Spleen (tissue), 13 donors: Measurements from ENCODE around the gene LRRC10B. TPM values are rescaled to one million over a fixed set of nuclear protein-coding genes. Genes with fewer than 3 reads are reported as not detected.
"Not testable (repeated sequence)": the region's sequence is repeated elsewhere in the genome, so short reads cannot be mapped to it uniquely, and the experiment has no call there.

Experiments
- DNase-seq: peaks from one replicate; pipeline ENCODE4 v3.0.0-alpha.2; 2020
- H3K27ac ChIP-seq, 8 donors: fragments of 200-600 bp; sonication (generic) in 7 of 8; 1 replicate in 4 of 8; 2 replicates in 4 of 8; pipeline versions ENCODE4 v1.5.0 to v1.8.0; 2016 to 2021; ENCODE audit warnings: inconsistent platforms in 4 of 8, mild to moderate bottlenecking in 4 of 8, moderate library complexity in 1 of 8
- H3K27me3 ChIP-seq, 7 donors: fragments of 200-600 bp; sonication (generic) in 6 of 7; replicated peaks in 1 of 7; 1 replicate in 4 of 7; 2 replicates in 3 of 7; pipeline versions ENCODE4 v1.5.0 to v1.8.0; 2016 to 2021; ENCODE audit warnings: inconsistent platforms in 3 of 7, mild to moderate bottlenecking in 1 of 7
- H3K36me3 ChIP-seq, 6 donors: fragments of 200-600 bp; sonication (generic) in 5 of 6; 1 replicate in 4 of 6; 2 replicates in 2 of 6; pipeline versions ENCODE4 v1.5.0 to v1.8.0; 2016 to 2021; ENCODE audit warnings: inconsistent platforms in 2 of 6
- H3K4me1 ChIP-seq, 6 donors: fragments of 200-600 bp; sonication (generic) in 5 of 6; 1 replicate in 3 of 6; 2 replicates in 3 of 6; pipeline versions ENCODE4 v1.5.0 to v1.8.0; 2016 to 2021; ENCODE audit warnings: inconsistent platforms in 3 of 6
- H3K4me3 ChIP-seq, 8 donors: fragments of 200-600 bp; sonication (generic) in 7 of 8; 1 replicate in 4 of 8; 2 replicates in 4 of 8; pipeline versions ENCODE4 v1.5.0 to v1.8.0; 2016 to 2021; ENCODE audit warnings: inconsistent platforms in 4 of 8, mild to moderate bottlenecking in 4 of 8, moderate library complexity in 2 of 8
- H3K9me3 ChIP-seq, 8 donors: fragments of 200-600 bp; sonication (generic) in 7 of 8; 1 replicate in 4 of 8; 2 replicates in 4 of 8; pipeline versions ENCODE4 v1.5.0 to v1.8.0; 2016 to 2021; ENCODE audit warnings: inconsistent platforms in 4 of 8
- CTCF ChIP-seq, 11 experiments: fragments of 200-600 bp in 7 of 11; fragments of 450-650 bp in 4 of 11; sonication (generic) in 4 of 11; IDR thresholded peaks in 8 of 11; conservative IDR thresholded peaks in 3 of 11; 1 replicate in 7 of 11; 2 replicates in 4 of 11; pipeline versions ENCODE4 v1.4.0 to v1.8.0; 2016 to 2021; ENCODE audit warnings: antibody characterized with exemption in 11 of 11, inconsistent platforms in 4 of 11, mild to moderate bottlenecking in 1 of 11
- POLR2A ChIP-seq, 3 donors: fragments of 450-650 bp; IDR thresholded peaks; one replicate each; pipeline ENCODE4 v1.5.1; 2017; ENCODE audit warnings: antibody characterized with exemption in 3 of 3, mild to moderate bottlenecking in 1 of 3
- POLR2AphosphoS5 ChIP-seq, 3 donors: sonication (generic); formaldehyde crosslinking; IDR thresholded peaks; one replicate each; pipeline ENCODE4 v1.5.1; 2017; ENCODE audit warnings: antibody characterized with exemption in 3 of 3
- WGBS, 5 donors: extraction: QIAGEN DNeasy Blood & Tissue Kit in 3 of 5; methylation state at CpG; one replicate each; pipeline versions ENCODE4 v1.1.5 to v1.1.7; 2013 to 2018; 5-methylcytosine and 5-hydroxymethylcytosine counted together
- intact Hi-C: fragments of 100-400 bp; cut with DNase I; formaldehyde crosslinking; loops from one replicate; pipeline ENCODE4 v1.15.0; 2023; ENCODE audit warnings: low total_unique reads
- long read RNA-seq, 2 donors: transcript quantifications; one replicate each; lab custom pipeline, GENCODE V29; 2026
- polyA plus RNA-seq, 3 donors: library from polyadenylated mRNA; stranded (reverse); fragments of 200-250 nt; gene quantifications; one replicate each; pipeline ENCODE4 v1.2.1, GENCODE V29; 2013
- total RNA-seq, 7 donors: library from RNA; depleted of rRNA in 3 of 7; stranded (reverse); fragments of >200 nt in 3 of 7; fragmentation: NEBNext Ultra II Directional in 4 of 7; extraction: Animal tissue kit (Norgen Biotek cat#: 25700) in 4 of 7; gene quantifications; one replicate each; pipeline versions ENCODE4 v1.1.0 to v1.2.1, GENCODE V29; 2016 to 2021
- donor health status: healthy with polysubstance abuse.
- donor health status: DM: no; HTN: no; CAD: no; lungs with moderate emphysema.
- donor health status: DM: no; HTN: no; CAD: no.
- donor health status: Bipolar disorder and iron deficiency.
- donor health status: healthy.
- donor health status: DM: no; HTN: no; CAD: no.
- donor health status: DM: yes; HTN: yes; CAD: no.

The LRRC10B gene
- total RNA-seq: under 1 TPM in 3 of 7 donors, not detected in 4; 0.27 to 0.37 (median 0.35) TPM
- under 1 TPM; 0.28 to 0.82 (median 0.32) TPM for polyA plus RNA-seq
- long read RNA-seq, donor 1, partial matches to known transcripts: 0 of 1 reads
- long read RNA-seq, donor 1, other reads (novel, unspliced or antisense): 0 of 1 reads
- long read RNA-seq, donor 2, partial matches to known transcripts: 0 of 2 reads
- long read RNA-seq, donor 2, other reads (novel, unspliced or antisense): 0 of 2 reads

GRCh38 chr11:61507962-61508861 is at the start of gene LRRC10B:
TSS of gene LRRC10B (plus strand) at chr11:61508749. CDS start at chr11:61508999, 250 bp downstream.
- 3 to 6% (median 5%) methylated on average over 27 to 74 of the region's 74 CpGs for WGBS, 5 donors

GRCh38 chr11:61460474-61460881 is 48.1 kb upstream of the LRRC10B start:
- no peak for TF ChIP-seq CTCF (IDR thresholded peaks at IDR 0.05 in 8 of 11, conservative IDR thresholded peaks at IDR 0.05 in 3 of 11)
- no peak for TF ChIP-seq POLR2AphosphoS5 (IDR thresholded peaks at IDR 0.05)
- TF ChIP-seq POLR2A (IDR thresholded peaks at IDR 0.05): no peak
- Histone ChIP-seq H3K36me3 (peaks cover 0 to 59% (median 7%) of the 10 kb centered on the region in 6 donors), H3K4me1 (peaks cover 0 to 8% (median 0%) of the 10 kb centered on the region in 6 donors), H3K4me3 (no peak overlapping the region), H3K27ac (peak overlapping the region in 1 of 8 donors; percentile 18), H3K27me3 (no peaks in the 10 kb centered on the region), H3K9me3 (no peaks in the 10 kb centered on the region)
- whole genome bisulfite sequencing, 5 donors: 74 to 89% (median 84%) methylated on average over 3 of the region's 3 CpGs
- intact Hi-C loops: no loop called here
- DNase-seq: no peak

More at GRCh38 chr11:61507962-61508861, at the start of gene LRRC10B:
- Histone ChIP-seq H3K4me3 (peak within 1 kb of the TSS; percentile 1 to 66 (median 33)), H3K4me1 (peaks cover 9 to 27% (median 22%) of the 10 kb centered on the region in 6 donors), H3K27me3 (peaks cover 7 to 86% (median 48%) of the 10 kb centered on the region in 7 donors), H3K9me3 (no peaks in the 10 kb centered on the region), H3K36me3 (no peaks in the 10 kb centered on the region), H3K27ac (peak within 1 kb of the TSS in 1 of 8 donors; percentile 33)
- DNase-seq: no peak
- intact Hi-C loops: no loop called here
- TF ChIP-seq POLR2AphosphoS5 (IDR thresholded peaks at IDR 0.05): no peak

GRCh38 chr11:61460986-61461385 is 47.6 kb upstream of the LRRC10B start:
- TF ChIP-seq POLR2A (IDR thresholded peaks at IDR 0.05): no peak
- peak in 2 of 11 experiments; percentile 12 to 21 for TF ChIP-seq CTCF (IDR thresholded peaks at IDR 0.05 in 8 of 11, conservative IDR thresholded peaks at IDR 0.05 in 3 of 11)
- Histone ChIP-seq H3K4me3 (no peak overlapping the region), H3K9me3 (no peaks in the 10 kb centered on the region), H3K36me3 (peaks cover 0 to 56% (median 3%) of the 10 kb centered on the region in 6 donors), H3K27me3 (no peaks in the 10 kb centered on the region), H3K27ac (peak overlapping the region in 1 of 8 donors; percentile 18), H3K4me1 (peaks cover 0 to 8% (median 0%) of the 10 kb centered on the region in 6 donors)
- intact Hi-C loops: no loop called here
- no peak for DNase-seq
- WGBS, 5 donors: 66 to 84% (median 81%) methylated on average over 5 of the region's 5 CpGs

GRCh38 chr11:61467602-61468001 is 40.9 kb upstream of the LRRC10B start:
- DNase-seq, H3K9me3 ChIP-seq, H3K4me3 ChIP-seq, H3K27me3 ChIP-seq, H3K4me1 ChIP-seq, intact Hi-C loops, H3K27ac ChIP-seq: not testable (repeated sequence)
- WGBS, 5 donors: 80 to 86% (median 83%) methylated on average over 6 of the region's 6 CpGs
- H3K36me3 ChIP-seq: peaks cover 0 to 79% (median 14%) of the 10 kb centered on the region in 6 donors

- peaks cover 0 to 7% (median 0%) of the 10 kb centered on the region in 8 donors for H3K9me3 ChIP-seq
- H3K36me3 ChIP-seq: peaks cover 0 to 79% (median 12%) of the 10 kb centered on the region in 6 donors
- no peak for DNase-seq
- TF ChIP-seq POLR2A (IDR thresholded peaks at IDR 0.05): no peak
- no peak for TF ChIP-seq CTCF (IDR thresholded peaks at IDR 0.05 in 8 of 11, conservative IDR thresholded peaks at IDR 0.05 in 3 of 11)
- TF ChIP-seq POLR2AphosphoS5 (IDR thresholded peaks at IDR 0.05): no peak
- WGBS, 5 donors: 71 to 93% (median 84%) methylated on average over 7 of the region's 7 CpGs
- intact Hi-C loops: no loop called here
- H3K4me1 ChIP-seq: peaks cover 0 to 3% (median 0%) of the 10 kb centered on the region in 6 donors
- no peak overlapping the region for H3K4me3 ChIP-seq
- H3K27ac ChIP-seq: no peak overlapping the region
- no peaks in the 10 kb centered on the region for H3K27me3 ChIP-seq
Observed at GRCh38 chr11:61468002-61468401, 40.5 kb upstream of the LRRC10B start.
